ENCODE data around the gene ZNF622.

ZNF622 gene, protein sequence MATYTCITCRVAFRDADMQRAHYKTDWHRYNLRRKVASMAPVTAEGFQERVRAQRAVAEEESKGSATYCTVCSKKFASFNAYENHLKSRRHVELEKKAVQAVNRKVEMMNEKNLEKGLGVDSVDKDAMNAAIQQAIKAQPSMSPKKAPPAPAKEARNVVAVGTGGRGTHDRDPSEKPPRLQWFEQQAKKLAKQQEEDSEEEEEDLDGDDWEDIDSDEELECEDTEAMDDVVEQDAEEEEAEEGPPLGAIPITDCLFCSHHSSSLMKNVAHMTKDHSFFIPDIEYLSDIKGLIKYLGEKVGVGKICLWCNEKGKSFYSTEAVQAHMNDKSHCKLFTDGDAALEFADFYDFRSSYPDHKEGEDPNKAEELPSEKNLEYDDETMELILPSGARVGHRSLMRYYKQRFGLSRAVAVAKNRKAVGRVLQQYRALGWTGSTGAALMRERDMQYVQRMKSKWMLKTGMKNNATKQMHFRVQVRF

DNA sequence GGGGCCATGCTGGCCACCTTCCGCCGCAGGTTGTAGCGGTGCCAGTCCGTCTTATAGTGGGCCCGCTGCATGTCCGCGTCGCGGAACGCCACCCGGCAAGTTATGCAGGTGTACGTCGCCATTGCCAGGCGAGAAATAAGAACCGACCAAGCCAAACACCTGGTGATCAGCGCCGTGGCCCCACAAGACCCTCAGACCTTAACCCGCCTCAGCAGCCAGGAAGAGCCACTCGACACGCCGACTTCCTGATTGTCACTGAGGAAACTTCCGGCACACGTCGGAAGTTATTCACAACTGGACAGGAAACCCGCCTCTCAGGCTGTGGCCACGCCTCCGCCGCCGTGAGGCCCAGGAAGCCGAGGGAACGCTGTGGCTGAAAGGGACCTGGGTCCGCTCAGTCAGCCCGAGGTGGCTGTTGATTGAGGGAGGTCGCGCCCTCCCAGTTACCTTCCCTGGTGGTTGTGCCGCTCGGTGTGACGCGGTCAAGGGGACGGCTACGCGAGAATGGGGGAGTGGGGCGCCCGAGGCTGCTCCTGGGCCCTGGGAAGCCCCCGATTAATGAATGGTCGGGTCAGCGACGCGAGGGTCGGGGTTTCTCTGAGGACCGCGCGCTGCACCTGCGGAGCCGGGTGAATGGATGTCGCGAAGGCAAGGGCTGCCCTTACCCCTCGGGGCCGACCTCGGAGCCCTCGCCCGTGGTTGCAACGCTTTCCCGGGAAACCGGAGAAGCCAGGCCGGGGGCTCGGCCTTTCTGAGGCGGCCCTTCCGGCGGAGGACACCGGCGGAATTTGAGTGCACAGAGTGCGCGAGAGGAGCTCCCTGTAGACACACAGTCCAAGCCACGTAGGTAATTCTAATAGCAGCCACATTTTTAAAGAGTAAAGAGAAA is at the start of gene ZNF622:
TSS of gene ZNF622 (minus strand) at position 257 of the 889 bp plus-strand sequence. CDS start at position 122, 135 bp downstream.
- peaks cover 23 to 25% of the 10 kb centered on the region in 2 donors for H3K36me3 ChIP-seq (ENCODE audit: control insufficient read depth in 2 of 2, insufficient read depth in 2 of 2, low read length in 2 of 2)
- peak within 1 kb of the TSS; percentile 60 for H3K27ac ChIP-seq (ENCODE audit: low read length)
- no peaks in the 10 kb centered on the region for H3K9me3 ChIP-seq (ENCODE audit: control insufficient read depth in 2 of 2, low read length in 2 of 2)
- peak within 1 kb of the TSS; percentile 87 to 98 for H3K4me3 ChIP-seq (ENCODE audit: low read length in 2 of 2)
- no peaks in the 10 kb centered on the region for H3K27me3 ChIP-seq (ENCODE audit: control insufficient read depth in 1 of 2, insufficient read depth in 2 of 2, low read length in 2 of 2)
- H3K9ac ChIP-seq (ENCODE audit: low read length in 2 of 2), result peak within 1 kb of the TSS; percentile 86 to 91
- peaks cover 16% of the 10 kb centered on the region for H3K4me1 ChIP-seq (ENCODE audit: control insufficient read depth, insufficient read depth, low read length)

DNA sequence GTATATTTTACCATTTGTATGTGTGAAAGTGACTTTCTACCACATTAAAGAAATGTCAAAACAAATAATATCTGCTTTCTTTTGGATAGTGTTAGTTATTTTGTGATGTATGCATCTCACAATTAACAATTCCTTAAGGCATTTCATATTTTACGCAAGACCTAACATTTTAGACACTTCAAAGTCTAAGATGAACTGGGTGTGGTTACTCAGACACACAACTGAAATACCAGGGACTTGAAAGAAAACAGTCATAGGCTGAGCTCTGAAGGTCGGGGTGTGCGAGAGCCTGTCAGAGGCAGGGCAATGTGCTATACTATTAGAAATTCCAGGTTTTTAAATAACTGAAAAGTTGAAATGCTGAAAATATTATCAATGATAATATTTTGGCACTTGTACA is 44.5 kb upstream of the ZNF622 start:
- no peak overlapping the region for H3K9ac ChIP-seq (ENCODE audit: low read length in 2 of 2)
- H3K9me3 ChIP-seq (ENCODE audit: control insufficient read depth in 2 of 2, low read length in 2 of 2), result no peaks in the 10 kb centered on the region
- H3K4me1 ChIP-seq (ENCODE audit: control insufficient read depth, insufficient read depth, low read length), result peaks cover 5% of the 10 kb centered on the region
- no peaks in the 10 kb centered on the region for H3K36me3 ChIP-seq (ENCODE audit: control insufficient read depth in 2 of 2, insufficient read depth in 2 of 2, low read length in 2 of 2)
- H3K27me3 ChIP-seq (ENCODE audit: control insufficient read depth in 1 of 2, insufficient read depth in 2 of 2, low read length in 2 of 2), result no peaks in the 10 kb centered on the region
- no peak overlapping the region for H3K27ac ChIP-seq (ENCODE audit: low read length)
- no peak overlapping the region for H3K4me3 ChIP-seq (ENCODE audit: low read length in 2 of 2)

DNA sequence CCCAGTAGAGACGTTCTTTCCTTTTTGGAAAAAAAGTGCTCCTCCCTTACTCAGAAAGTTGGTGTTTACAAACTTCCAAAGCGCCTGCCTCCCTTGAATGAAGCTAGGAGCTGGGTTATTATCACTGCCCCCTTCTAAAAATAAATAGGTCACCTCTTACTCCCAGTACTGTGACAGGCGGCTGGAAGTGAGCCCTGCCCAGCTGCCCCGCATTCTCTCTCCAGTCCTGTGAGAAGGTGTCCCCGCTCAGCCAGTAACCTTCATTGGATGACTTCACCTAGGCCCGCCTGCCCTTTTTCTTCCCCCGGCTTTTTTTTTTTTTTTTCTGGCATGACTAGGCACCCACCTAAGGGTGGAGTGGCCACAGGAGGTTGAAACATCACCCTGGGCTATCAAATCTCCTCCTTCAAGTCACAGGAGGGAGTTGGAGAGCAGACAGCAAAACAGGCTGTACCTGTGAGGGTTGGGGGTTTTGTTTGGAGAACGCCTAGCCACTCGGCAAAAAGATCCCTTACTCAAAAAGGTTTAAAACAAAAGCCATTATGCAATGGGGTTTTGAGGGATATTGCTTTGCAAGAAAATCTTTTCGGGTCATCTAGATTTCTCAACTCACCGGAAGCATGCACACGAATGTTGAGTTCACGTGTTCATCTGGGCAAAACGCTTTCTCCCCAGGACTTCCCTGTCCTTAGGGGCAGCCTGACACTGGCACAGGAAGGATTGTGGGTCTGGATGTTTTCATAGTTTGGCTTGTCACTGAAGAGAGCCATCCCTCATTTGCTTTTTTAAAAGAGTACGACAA is 43.3 kb upstream of the ZNF622 start:
- H3K27ac ChIP-seq (ENCODE audit: low read length), result no peak overlapping the region
- H3K9ac ChIP-seq (ENCODE audit: low read length in 2 of 2), result no peak overlapping the region
- peaks cover 5% of the 10 kb centered on the region for H3K4me1 ChIP-seq (ENCODE audit: control insufficient read depth, insufficient read depth, low read length)
- H3K36me3 ChIP-seq (ENCODE audit: control insufficient read depth in 2 of 2, insufficient read depth in 2 of 2, low read length in 2 of 2), result no peaks in the 10 kb centered on the region
- peak overlapping the region in 1 of 2 donors; percentile 15 for H3K4me3 ChIP-seq (ENCODE audit: low read length in 2 of 2)
- H3K9me3 ChIP-seq (ENCODE audit: control insufficient read depth in 2 of 2, low read length in 2 of 2), result no peaks in the 10 kb centered on the region
- H3K27me3 ChIP-seq (ENCODE audit: control insufficient read depth in 1 of 2, insufficient read depth in 2 of 2, low read length in 2 of 2), result no peaks in the 10 kb centered on the region

DNA sequence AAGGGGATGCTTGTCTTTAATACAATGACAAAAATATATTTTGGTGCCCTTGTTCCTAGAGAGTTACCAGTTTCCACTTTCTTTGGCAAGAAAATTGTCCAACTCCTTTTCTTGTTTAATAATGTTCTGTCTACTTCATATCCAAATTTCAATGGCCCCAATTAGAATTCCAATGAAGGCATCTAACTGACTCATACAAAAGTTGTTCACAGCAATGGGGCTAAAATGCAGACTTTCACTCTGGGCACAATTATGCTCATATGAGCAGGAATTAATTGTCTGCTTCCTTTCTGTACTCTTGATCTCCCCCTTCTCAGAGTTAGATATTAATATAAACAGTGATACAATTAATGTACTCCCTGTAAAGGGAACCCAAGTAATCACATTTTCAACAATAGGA is 42.1 kb upstream of the ZNF622 start:
- H3K36me3 ChIP-seq (ENCODE audit: control insufficient read depth in 2 of 2, insufficient read depth in 2 of 2, low read length in 2 of 2), result no peaks in the 10 kb centered on the region
- H3K9ac ChIP-seq (ENCODE audit: low read length in 2 of 2), result no peak overlapping the region
- no peaks in the 10 kb centered on the region for H3K9me3 ChIP-seq (ENCODE audit: control insufficient read depth in 2 of 2, low read length in 2 of 2)
- H3K27me3 ChIP-seq (ENCODE audit: control insufficient read depth in 1 of 2, insufficient read depth in 2 of 2, low read length in 2 of 2), result no peaks in the 10 kb centered on the region
- peaks cover 5% of the 10 kb centered on the region for H3K4me1 ChIP-seq (ENCODE audit: control insufficient read depth, insufficient read depth, low read length)
- no peak overlapping the region for H3K27ac ChIP-seq (ENCODE audit: low read length)
- H3K4me3 ChIP-seq (ENCODE audit: low read length in 2 of 2), result no peak overlapping the region

DNA sequence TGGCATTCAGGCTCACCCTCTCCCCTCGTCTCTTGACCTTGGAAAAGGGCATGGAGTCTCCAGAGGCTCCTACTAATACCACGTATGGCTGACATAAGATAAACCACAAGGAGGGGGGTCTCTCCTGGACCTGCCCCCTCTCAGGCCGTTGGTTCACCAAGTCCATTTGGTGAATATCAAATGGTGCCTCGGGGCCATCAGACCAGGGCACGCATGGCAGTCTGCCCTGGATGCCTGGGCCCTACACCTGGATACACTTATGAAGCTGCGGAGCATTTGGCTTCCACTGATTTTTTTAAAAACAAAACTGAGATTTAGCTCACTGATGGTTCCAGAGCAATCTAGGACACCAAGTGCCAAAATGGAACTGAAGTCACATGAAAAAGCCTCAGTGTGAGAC is 40.3 kb upstream of the ZNF622 start:
- H3K4me1 ChIP-seq (ENCODE audit: control insufficient read depth, insufficient read depth, low read length), result peaks cover 5% of the 10 kb centered on the region
- no peak overlapping the region for H3K9ac ChIP-seq (ENCODE audit: low read length in 2 of 2)
- no peaks in the 10 kb centered on the region for H3K27me3 ChIP-seq (ENCODE audit: control insufficient read depth in 1 of 2, insufficient read depth in 2 of 2, low read length in 2 of 2)
- no peak overlapping the region for H3K27ac ChIP-seq (ENCODE audit: low read length)
- no peak overlapping the region for H3K4me3 ChIP-seq (ENCODE audit: low read length in 2 of 2)
- H3K36me3 ChIP-seq (ENCODE audit: control insufficient read depth in 2 of 2, insufficient read depth in 2 of 2, low read length in 2 of 2), result no peaks in the 10 kb centered on the region
- H3K9me3 ChIP-seq (ENCODE audit: control insufficient read depth in 2 of 2, low read length in 2 of 2), result no peaks in the 10 kb centered on the region

DNA sequence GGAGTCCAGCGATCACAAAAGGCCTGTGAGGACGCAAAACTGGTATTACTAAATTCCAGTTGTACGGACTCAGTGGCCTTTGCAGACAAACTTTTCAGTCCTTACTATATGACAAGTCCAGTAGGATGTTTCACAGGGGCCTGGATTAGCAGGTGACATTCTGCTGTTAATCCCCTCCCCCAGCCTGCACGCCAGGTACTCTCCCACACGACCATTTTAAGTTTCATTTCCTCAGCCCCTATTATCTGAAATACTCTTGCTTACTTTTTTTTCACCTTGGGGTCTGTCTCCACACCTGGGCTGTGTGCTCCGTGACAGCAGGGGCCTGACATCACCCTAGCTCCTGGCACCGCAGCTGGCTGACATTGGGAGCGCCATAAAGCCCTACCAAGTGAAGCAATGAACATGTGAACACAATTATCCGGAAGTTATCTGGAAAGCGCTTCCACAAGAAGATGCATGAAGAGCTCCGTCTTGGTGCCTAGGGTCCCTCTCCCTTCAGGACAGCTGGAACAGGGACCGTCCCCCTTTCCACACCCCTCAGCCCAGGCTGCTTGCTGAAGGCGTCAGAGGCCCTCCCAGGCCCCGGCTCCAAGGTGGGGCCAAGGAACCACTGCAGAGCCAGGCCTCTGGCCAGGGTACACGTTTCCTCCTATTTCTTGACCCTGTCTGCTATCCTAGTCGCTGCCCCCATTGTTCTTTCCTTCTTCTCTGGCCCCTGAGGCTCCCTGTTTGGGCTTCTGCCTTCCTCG is 39.7 kb upstream of the ZNF622 start:
- no peaks in the 10 kb centered on the region for H3K27me3 ChIP-seq (ENCODE audit: control insufficient read depth in 1 of 2, insufficient read depth in 2 of 2, low read length in 2 of 2)
- H3K36me3 ChIP-seq (ENCODE audit: control insufficient read depth in 2 of 2, insufficient read depth in 2 of 2, low read length in 2 of 2), result no peaks in the 10 kb centered on the region
- H3K4me3 ChIP-seq (ENCODE audit: low read length in 2 of 2), result no peak overlapping the region
- H3K9me3 ChIP-seq (ENCODE audit: control insufficient read depth in 2 of 2, low read length in 2 of 2), result no peaks in the 10 kb centered on the region
- no peak overlapping the region for H3K27ac ChIP-seq (ENCODE audit: low read length)
- no peak overlapping the region for H3K9ac ChIP-seq (ENCODE audit: low read length in 2 of 2)
- H3K4me1 ChIP-seq (ENCODE audit: control insufficient read depth, insufficient read depth, low read length), result peaks cover 5% of the 10 kb centered on the region

DNA sequence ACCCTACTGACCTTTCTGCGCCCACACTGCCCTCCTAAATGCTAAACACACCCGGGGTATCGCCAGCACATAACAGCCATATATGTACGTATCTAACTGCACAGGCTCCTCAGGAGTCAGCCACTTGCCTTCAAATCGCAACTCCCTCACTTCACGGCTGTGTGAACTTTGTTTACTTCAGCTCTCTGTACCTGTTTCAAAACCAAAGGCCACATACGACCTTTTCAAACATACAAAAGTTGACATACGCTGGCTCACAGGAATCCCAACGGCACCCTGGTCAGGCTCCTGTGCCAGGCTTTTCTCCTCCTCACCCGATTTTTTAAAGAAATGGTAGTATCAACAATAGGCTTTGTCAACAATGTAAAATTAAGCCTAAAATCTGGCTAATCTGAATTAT is 39.0 kb upstream of the ZNF622 start:
- Histone ChIP-seq H3K4me3 (ENCODE audit: low read length in 2 of 2) (no peak overlapping the region), H3K36me3 (ENCODE audit: control insufficient read depth in 2 of 2, insufficient read depth in 2 of 2, low read length in 2 of 2) (no peaks in the 10 kb centered on the region), H3K27ac (ENCODE audit: low read length) (no peak overlapping the region)

DNA sequence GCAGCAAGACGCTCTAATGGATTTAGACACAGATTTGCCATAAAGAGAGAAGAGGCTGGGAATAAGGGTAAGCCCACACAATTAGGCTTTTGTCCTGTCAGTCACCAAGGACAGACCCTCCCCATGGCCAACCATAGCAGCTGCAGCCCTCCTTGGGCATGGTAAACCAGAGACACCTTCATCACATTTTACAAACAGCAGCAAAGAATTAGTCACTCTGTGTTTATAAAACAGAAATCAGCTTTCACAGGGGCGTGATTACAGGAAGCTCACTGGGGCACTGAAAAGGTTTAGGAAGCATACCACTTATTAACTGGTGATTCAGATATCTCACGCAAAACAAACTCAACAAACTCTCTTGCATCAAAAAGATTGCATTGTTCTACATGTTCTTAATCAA is 37.3 kb upstream of the ZNF622 start:
- Histone ChIP-seq H3K4me3 (ENCODE audit: low read length in 2 of 2) (no peak overlapping the region), H3K9me3 (ENCODE audit: control insufficient read depth in 2 of 2, low read length in 2 of 2) (no peaks in the 10 kb centered on the region), H3K4me1 (ENCODE audit: control insufficient read depth, insufficient read depth, low read length) (no peaks in the 10 kb centered on the region), H3K36me3 (ENCODE audit: control insufficient read depth in 2 of 2, insufficient read depth in 2 of 2, low read length in 2 of 2) (no peaks in the 10 kb centered on the region), H3K9ac (ENCODE audit: low read length in 2 of 2) (no peak overlapping the region), H3K27ac (ENCODE audit: low read length) (no peak overlapping the region), H3K27me3 (ENCODE audit: control insufficient read depth in 1 of 2, insufficient read depth in 2 of 2, low read length in 2 of 2) (no peaks in the 10 kb centered on the region)

More for the DNA sequence above, 39.0 kb upstream of the ZNF622 start:
- no peak overlapping the region for H3K9ac ChIP-seq (ENCODE audit: low read length in 2 of 2)
- no peaks in the 10 kb centered on the region for H3K9me3 ChIP-seq (ENCODE audit: control insufficient read depth in 2 of 2, low read length in 2 of 2)
- H3K4me1 ChIP-seq (ENCODE audit: control insufficient read depth, insufficient read depth, low read length), result peaks cover 5% of the 10 kb centered on the region
- no peaks in the 10 kb centered on the region for H3K27me3 ChIP-seq (ENCODE audit: control insufficient read depth in 1 of 2, insufficient read depth in 2 of 2, low read length in 2 of 2)

DNA sequence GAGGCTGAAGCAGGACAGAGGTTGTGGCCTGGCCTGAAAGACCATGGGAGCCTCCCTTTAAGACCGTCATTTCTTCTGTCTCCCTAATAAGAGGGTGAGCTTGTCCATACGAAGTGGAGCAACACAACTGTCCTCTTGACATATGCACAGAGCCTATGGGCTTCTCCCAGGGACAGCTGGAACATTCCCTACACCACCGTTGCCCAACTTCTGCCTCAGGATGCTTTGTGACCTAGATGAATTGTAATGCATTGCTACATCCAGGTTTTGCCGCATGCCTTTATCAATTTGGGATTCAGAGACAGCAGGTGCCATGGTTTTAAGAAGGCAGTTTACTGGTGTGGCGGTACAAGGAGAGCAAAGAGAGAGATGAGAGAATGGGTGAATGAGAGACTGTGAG is 34.4 kb upstream of the ZNF622 start:
- no peak overlapping the region for H3K9ac ChIP-seq (ENCODE audit: low read length in 2 of 2)
- H3K27ac ChIP-seq (ENCODE audit: low read length), result no peak overlapping the region
- no peak overlapping the region for H3K4me3 ChIP-seq (ENCODE audit: low read length in 2 of 2)
- H3K27me3 ChIP-seq (ENCODE audit: control insufficient read depth in 1 of 2, insufficient read depth in 2 of 2, low read length in 2 of 2), result no peaks in the 10 kb centered on the region
- no peaks in the 10 kb centered on the region for H3K36me3 ChIP-seq (ENCODE audit: control insufficient read depth in 2 of 2, insufficient read depth in 2 of 2, low read length in 2 of 2)
- H3K4me1 ChIP-seq (ENCODE audit: control insufficient read depth, insufficient read depth, low read length), result no peaks in the 10 kb centered on the region
- H3K9me3 ChIP-seq (ENCODE audit: control insufficient read depth in 2 of 2, low read length in 2 of 2), result peaks cover 1 to 6% of the 10 kb centered on the region in 2 donors

DNA sequence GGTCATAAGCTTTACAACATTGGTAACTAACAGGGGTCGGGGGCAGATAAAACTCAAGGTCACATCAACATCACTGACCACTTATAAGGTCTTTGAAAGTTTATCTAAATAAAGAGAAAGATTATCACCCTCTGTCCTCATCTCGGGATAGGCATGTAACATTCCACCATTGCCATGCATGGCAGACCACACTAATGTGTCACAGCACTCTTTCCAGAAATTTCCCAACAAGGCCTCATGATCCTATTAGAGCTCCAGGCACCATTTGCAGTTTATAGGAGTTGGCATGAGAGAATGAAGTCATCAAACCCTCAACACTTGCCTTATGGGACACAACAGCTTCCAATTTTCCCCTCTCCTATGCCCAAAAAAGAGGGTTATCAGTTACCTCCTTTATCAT is 31.9 kb upstream of the ZNF622 start:
- Histone ChIP-seq H3K9me3 (ENCODE audit: control insufficient read depth in 2 of 2, low read length in 2 of 2) (peaks cover 4 to 6% of the 10 kb centered on the region in 2 donors), H3K27me3 (ENCODE audit: control insufficient read depth in 1 of 2, insufficient read depth in 2 of 2, low read length in 2 of 2) (no peaks in the 10 kb centered on the region), H3K9ac (ENCODE audit: low read length in 2 of 2) (no peak overlapping the region), H3K4me1 (ENCODE audit: control insufficient read depth, insufficient read depth, low read length) (no peaks in the 10 kb centered on the region), H3K27ac (ENCODE audit: low read length) (no peak overlapping the region), H3K4me3 (ENCODE audit: low read length in 2 of 2) (no peak overlapping the region), H3K36me3 (ENCODE audit: control insufficient read depth in 2 of 2, insufficient read depth in 2 of 2, low read length in 2 of 2) (no peaks in the 10 kb centered on the region)

Measured in stomach smooth muscle (tissue), 2 donors.